Activated CD8-positive, alpha-beta memory T cell treated with anti-CD3 and anti-CD28 coated beads, Interleukin-2, amount 50 U/mL, for 48 hours (primary cell): ENCODE measurements around the gene FBXL19.
A peak's percentile ranks its signal among the peaks of the same experiment; 100 is the strongest.
"Not testable (repeated sequence)": the region's sequence is repeated elsewhere in the genome, so short reads cannot be mapped to it uniquely, and the experiment has no call there.

Experiments
- DNase-seq: peaks from one replicate; pipeline ENCODE4 v3.0.0-alpha.2; 2020

FBXL19 gene

GRCh38 chr16:30923554-30924075 lies at the start of gene FBXL19:
FBXL19 (plus strand) TSS chr16:30923572; CDS start chr16:30925755, 2,183 bp downstream.
- no peak for DNase-seq

GRCh38 chr16:30874244-30874820 lies 49.0 kb upstream of the FBXL19 start:
- no peak for DNase-seq

GRCh38 chr16:30874821-30875717 lies 48.3 kb upstream of the FBXL19 start:
- DNase-seq, result peak; percentile 94

- DNase-seq, result peak; percentile 70
These were observed 47.2 kb upstream of the FBXL19 start for GRCh38 chr16:30875871-30876801.

GRCh38 chr16:30876867-30877266 lies 46.5 kb upstream of the FBXL19 start:
- no peak for DNase-seq

GRCh38 chr16:30882429-30883310 lies 40.7 kb upstream of the FBXL19 start:
- DNase-seq, result no peak

GRCh38 chr16:30884760-30885159 lies 38.6 kb upstream of the FBXL19 start:
- no peak for DNase-seq

GRCh38 chr16:30885196-30885595 lies 38.2 kb upstream of the FBXL19 start:
- no peak for DNase-seq

GRCh38 chr16:30886145-30886544 lies 37.2 kb upstream of the FBXL19 start:
- no peak for DNase-seq

GRCh38 chr16:30887927-30888326 lies 35.4 kb upstream of the FBXL19 start:
- DNase-seq, result no peak

GRCh38 chr16:30888856-30889499 lies 34.4 kb upstream of the FBXL19 start:
- no peak for DNase-seq

GRCh38 chr16:30889721-30890120 lies 33.7 kb upstream of the FBXL19 start:
- no peak for DNase-seq

GRCh38 chr16:30891043-30891823 lies 32.1 kb upstream of the FBXL19 start:
- not testable (repeated sequence) for DNase-seq

GRCh38 chr16:30892670-30893416 lies 30.5 kb upstream of the FBXL19 start:
- DNase-seq, result no peak

- peak; percentile 63 for DNase-seq
These were observed 30.0 kb upstream of the FBXL19 start for GRCh38 chr16:30893417-30893743.

GRCh38 chr16:30893744-30894539 lies 29.4 kb upstream of the FBXL19 start, which contains the start of gene BCL7C:
BCL7C (minus strand) TSS chr16:30894077; CDS start chr16:30893944, 133 bp downstream.
- DNase-seq, result peak; percentile 91

- DNase-seq, result no peak
These were observed 28.6 kb upstream of the FBXL19 start for GRCh38 chr16:30894540-30895368.
